Karpas-422 (cell line): Measurements from ENCODE around the gene NADSYN1. TPM values are rescaled to one million over a fixed set of nuclear protein-coding genes. Genes with fewer than 3 reads are reported as not detected.

Source experiments
- DNase-seq: peaks from one replicate; pipeline ENCODE4 v3.0.0-alpha.2; 2015
- H2AFZ ChIP-seq: fragments of 200-600 bp; sonication (generic); 2 replicates; pipeline ENCODE4 v1.6.1; 2014; ENCODE audit warnings: antibody characterized with exemption, low read length, mixed read lengths
- H3K27ac ChIP-seq: fragments of 200-600 bp; sonication (generic); 2 replicates; pipeline ENCODE4 v1.5.1; 2014; ENCODE audit warnings: mild to moderate bottlenecking, low read length, moderate library complexity
- H3K27me3 ChIP-seq: fragments of 200-600 bp; sonication (generic); 2 replicates; pipeline ENCODE4 v1.6.1; 2014; ENCODE audit warnings: low read length, mixed read lengths
- H3K36me3 ChIP-seq: fragments of 200-600 bp; sonication (generic); 2 replicates; pipeline ENCODE4 v1.6.1; 2014; ENCODE audit warnings: low read length, mixed read lengths; ENCODE audit not compliant: insufficient read depth
- H3K4me1 ChIP-seq: fragments of 200-600 bp; sonication (generic); 2 replicates; pipeline ENCODE4 v1.6.1; 2014; ENCODE audit warnings: mild to moderate bottlenecking, low read length, mixed read lengths
- H3K4me2 ChIP-seq: fragments of 200-600 bp; sonication (generic); 2 replicates; pipeline ENCODE4 v1.6.1; 2014; ENCODE audit warnings: low read length, low read depth, mild to moderate bottlenecking; ENCODE audit not compliant: poor library complexity, severe bottlenecking
- H3K4me3 ChIP-seq: fragments of 200-600 bp; sonication (generic); 2 replicates; pipeline ENCODE4 v1.5.1; 2014; ENCODE audit warnings: mild to moderate bottlenecking, antibody characterized with exemption, low read length, mixed read lengths
- H3K79me2 ChIP-seq: fragments of 200-600 bp; sonication (generic); 2 replicates; pipeline ENCODE4 v1.6.1; 2014; ENCODE audit warnings: mild to moderate bottlenecking, low read length, mixed read lengths
- H3K9ac ChIP-seq: fragments of 200-600 bp; sonication (generic); 2 replicates; pipeline ENCODE4 v1.6.0; 2014; ENCODE audit warnings: low read length
- H3K9me2 ChIP-seq: fragments of 200-600 bp; sonication (generic), shearing (Covaris generic); replicated peaks from 2 replicates; pipeline ENCODE4 v1.6.0; 2014; ENCODE audit warnings: mild to moderate bottlenecking, low read length, moderate library complexity; ENCODE audit not compliant: insufficient read depth
- H3K9me3 ChIP-seq: fragments of 300-700, 200-600 bp; sonication (generic); 2 replicates; pipeline ENCODE4 v1.6.1; 2014; ENCODE audit warnings: low read length, mixed read lengths
- H4K20me1 ChIP-seq: fragments of 200-600 bp; sonication (generic); 2 replicates; pipeline ENCODE4 v1.6.1; 2014; ENCODE audit warnings: mild to moderate bottlenecking, antibody characterized with exemption, low read length, low read depth; ENCODE audit not compliant: insufficient read depth
- total RNA-seq: library from RNA; depleted of rRNA; stranded (reverse); fragments of >200 nt; shearing (Covaris generic); gene quantifications from 2 replicates; pipeline ENCODE4 v1.2.3, GENCODE V29; 2014; ENCODE audit warnings: low replicate concordance

NADSYN1 gene
- total RNA-seq, 1 experiment from 2014 or later: 86.0 TPM

- no peak overlapping the region for H3K4me3 ChIP-seq
- no peak overlapping the region for H2AFZ ChIP-seq
- no peak overlapping the region for H3K9ac ChIP-seq
- H3K79me2 ChIP-seq: no peaks in the 10 kb centered on the region
- no peaks in the 10 kb centered on the region for H3K9me2 ChIP-seq
- H3K4me2 ChIP-seq: no peak overlapping the region
- no peak overlapping the region for H3K27ac ChIP-seq
- no peaks in the 10 kb centered on the region for H3K27me3 ChIP-seq
- no peak for DNase-seq
- no peaks in the 10 kb centered on the region for H3K4me1 ChIP-seq
- no peaks in the 10 kb centered on the region for H4K20me1 ChIP-seq
- 0 out of 2 replicates have a peak, but pooled peaks cover 2% of the 10 kb centered on the region for H3K36me3 ChIP-seq
- H3K9me3 ChIP-seq: no peaks in the 10 kb centered on the region
These were observed 37.9 kb downstream of the NADSYN1 start for GRCh38 chr11:71490731-71491390.

GRCh38 chr11:71491531-71491930 lies 38.5 kb downstream of the NADSYN1 start:
- no peaks in the 10 kb centered on the region for H3K9me2 ChIP-seq
- no peak overlapping the region for H3K9ac ChIP-seq

GRCh38 chr11:71491940-71492339 lies 38.9 kb downstream of the NADSYN1 start:
- no peak overlapping the region for H3K27ac ChIP-seq
- H3K79me2 ChIP-seq: no peaks in the 10 kb centered on the region
- H3K36me3 ChIP-seq: 0 out of 2 replicates have a peak, but pooled peaks cover 2% of the 10 kb centered on the region
- H3K4me1 ChIP-seq: no peaks in the 10 kb centered on the region
- no peak overlapping the region for H2AFZ ChIP-seq
- H3K9me3 ChIP-seq: no peaks in the 10 kb centered on the region
- H3K4me2 ChIP-seq: no peak overlapping the region
- H3K9me2 ChIP-seq: no peaks in the 10 kb centered on the region
- no peaks in the 10 kb centered on the region for H3K27me3 ChIP-seq
- no peak overlapping the region for H3K9ac ChIP-seq
- H4K20me1 ChIP-seq: no peaks in the 10 kb centered on the region
- H3K4me3 ChIP-seq: no peak overlapping the region
- no peak for DNase-seq

More at GRCh38 chr11:71491531-71491930, 38.5 kb downstream of the NADSYN1 start:
- Histone ChIP-seq H3K27me3 (no peaks in the 10 kb centered on the region), H3K4me2 (no peak overlapping the region), H2AFZ (no peak overlapping the region), H3K79me2 (no peaks in the 10 kb centered on the region), H4K20me1 (no peaks in the 10 kb centered on the region), H3K9me3 (no peaks in the 10 kb centered on the region), H3K4me1 (no peaks in the 10 kb centered on the region), H3K27ac (no peak overlapping the region), H3K36me3 (0 out of 2 replicates have a peak, but pooled peaks cover 2% of the 10 kb centered on the region), H3K4me3 (no peak overlapping the region)
- no peak for DNase-seq

- Histone ChIP-seq H3K9me3 (no peaks in the 10 kb centered on the region), H3K9ac (no peak overlapping the region)
These were observed 42.6 kb downstream of the NADSYN1 start for GRCh38 chr11:71495286-71496230.

GRCh38 chr11:71496421-71496820 lies 43.4 kb downstream of the NADSYN1 start:
- Histone ChIP-seq H3K4me2 (no peak overlapping the region), H4K20me1 (no peaks in the 10 kb centered on the region), H3K4me3 (no peak overlapping the region), H3K27me3 (no peaks in the 10 kb centered on the region), H3K27ac (no peak overlapping the region), H3K36me3 (peaks cover 15% of the 10 kb centered on the region; the same call in 1 of the 2 replicates), H3K4me1 (no peaks in the 10 kb centered on the region), H3K9ac (no peak overlapping the region), H3K79me2 (no peaks in the 10 kb centered on the region), H3K9me3 (no peaks in the 10 kb centered on the region), H3K9me2 (no peaks in the 10 kb centered on the region), H2AFZ (no peak overlapping the region)
- no peak for DNase-seq

More at GRCh38 chr11:71495286-71496230, 42.6 kb downstream of the NADSYN1 start:
- no peak overlapping the region for H3K27ac ChIP-seq
- H3K4me2 ChIP-seq: no peak overlapping the region
- no peaks in the 10 kb centered on the region for H3K4me1 ChIP-seq
- no peak overlapping the region for H2AFZ ChIP-seq
- no peaks in the 10 kb centered on the region for H4K20me1 ChIP-seq
- no peak for DNase-seq
- no peak overlapping the region for H3K4me3 ChIP-seq
- no peaks in the 10 kb centered on the region for H3K9me2 ChIP-seq
- H3K36me3 ChIP-seq: peaks cover 15% of the 10 kb centered on the region; the same call in 1 of the 2 replicates
- no peaks in the 10 kb centered on the region for H3K79me2 ChIP-seq
- H3K27me3 ChIP-seq: no peaks in the 10 kb centered on the region

GRCh38 chr11:71498091-71498490 lies 45.1 kb downstream of the NADSYN1 start:
- no peak for DNase-seq

GRCh38 chr11:71499125-71499524 lies 46.1 kb downstream of the NADSYN1 start:
- Histone ChIP-seq H3K79me2 (no peaks in the 10 kb centered on the region), H3K4me3 (no peak overlapping the region), H3K4me1 (no peaks in the 10 kb centered on the region), H4K20me1 (no peaks in the 10 kb centered on the region), H3K27ac (no peak overlapping the region), H3K9me2 (no peaks in the 10 kb centered on the region), H3K36me3 (peaks cover 12% of the 10 kb centered on the region; the same call in 1 of the 2 replicates), H2AFZ (no peak overlapping the region), H3K9me3 (no peaks in the 10 kb centered on the region), H3K27me3 (no peaks in the 10 kb centered on the region), H3K9ac (no peak overlapping the region), H3K4me2 (no peak overlapping the region)
- no peak for DNase-seq

More at GRCh38 chr11:71498091-71498490, 45.1 kb downstream of the NADSYN1 start:
- H3K9me2 ChIP-seq: no peaks in the 10 kb centered on the region
- H3K36me3 ChIP-seq: peaks cover 14% of the 10 kb centered on the region; the same call in 1 of the 2 replicates
- H3K4me3 ChIP-seq: no peak overlapping the region
- H3K4me2 ChIP-seq: no peak overlapping the region
- no peaks in the 10 kb centered on the region for H3K27me3 ChIP-seq
- no peak overlapping the region for H3K9ac ChIP-seq
- H3K27ac ChIP-seq: no peak overlapping the region
- no peaks in the 10 kb centered on the region for H3K4me1 ChIP-seq
- no peaks in the 10 kb centered on the region for H3K79me2 ChIP-seq
- no peaks in the 10 kb centered on the region for H3K9me3 ChIP-seq
- H4K20me1 ChIP-seq: no peaks in the 10 kb centered on the region
- H2AFZ ChIP-seq: no peak overlapping the region

- Histone ChIP-seq H3K36me3 (peaks cover 12% of the 10 kb centered on the region; the same call in 1 of the 2 replicates), H3K4me3 (no peak overlapping the region), H3K27me3 (no peaks in the 10 kb centered on the region), H3K9me2 (no peaks in the 10 kb centered on the region), H3K9ac (no peak overlapping the region), H3K4me1 (no peaks in the 10 kb centered on the region), H3K9me3 (no peaks in the 10 kb centered on the region), H3K27ac (no peak overlapping the region), H2AFZ (no peak overlapping the region), H3K79me2 (no peaks in the 10 kb centered on the region), H4K20me1 (no peaks in the 10 kb centered on the region), H3K4me2 (no peak overlapping the region)
- DNase-seq: no peak
These were observed 46.5 kb downstream of the NADSYN1 start for GRCh38 chr11:71499546-71499945.
